Upper lobe of right lung (tissue), 1 donor: Measurements from ENCODE around the gene PALM2AKAP2. TPM values are rescaled to one million over a fixed set of nuclear protein-coding genes. Genes with fewer than 3 reads are reported as not detected.

Experiments
- ATAC-seq: fragments of 200-7000 bp; cut with Tn5 transposase; one replicate; pipeline ENCODE4 v1.9.1; 2020; ENCODE audit warnings: mild to moderate bottlenecking, moderate library complexity
- DNase-seq: peaks from one replicate; pipeline ENCODE4 v3.0.0-alpha.2; 2020
- H3K27ac ChIP-seq: fragments of 200-600 bp; one replicate; pipeline ENCODE4 v1.8.0; 2022
- H3K27me3 ChIP-seq: fragments of 200-600 bp; one replicate; pipeline ENCODE4 v1.8.0; 2022; ENCODE audit warnings: mild to moderate bottlenecking
- H3K36me3 ChIP-seq: fragments of 200-600 bp; one replicate; pipeline ENCODE4 v1.8.0; 2022
- H3K4me1 ChIP-seq: fragments of 200-600 bp; one replicate; pipeline ENCODE4 v1.8.0; 2022
- H3K4me3 ChIP-seq: fragments of 200-600 bp; one replicate; pipeline ENCODE4 v1.8.0; 2022; ENCODE audit warnings: mild to moderate bottlenecking
- H3K9me3 ChIP-seq: fragments of 200-600 bp; one replicate; pipeline ENCODE4 v1.8.0; 2022
- CTCF ChIP-seq: fragments of 200-600 bp; IDR thresholded peaks from one replicate; pipeline ENCODE4 v1.8.0; 2022; ENCODE audit warnings: antibody characterized with exemption
- intact Hi-C: fragments of 100-400 bp; cut with DNase I; formaldehyde crosslinking; loops from one replicate; pipeline ENCODE4 v1.11.0; 2022
- total RNA-seq: library from RNA; stranded (reverse); fragmentation: NEBNext Ultra II Directional; extraction: Animal tissue kit (Norgen Biotek cat#: 25700); gene quantifications from one replicate; pipeline ENCODE4 v1.2.1, GENCODE V29; 2021
- donor health status: DM: no; HTN: yes; CAD: no; lungs with severe emphysema.

Gene PALM2AKAP2
- total RNA-seq, 1 donor from 2014 or later, result 52.4 TPM

GRCh38 chr9:109781541-109782197 lies 1.7 kb downstream of the PALM2AKAP2 start:
- DNase-seq (no peak), ATAC-seq (peak; percentile 20)
- no peak for TF ChIP-seq CTCF
- peaks cover 4% of the 10 kb centered on the region for H3K27me3 ChIP-seq
- peak overlapping the region; percentile 59 for H3K4me3 ChIP-seq
- no peaks in the 10 kb centered on the region for H3K4me1 ChIP-seq
- intact Hi-C loops, result no loop called here
- no peaks in the 10 kb centered on the region for H3K36me3 ChIP-seq
- H3K9me3 ChIP-seq, result no peaks in the 10 kb centered on the region
- peak overlapping the region; percentile 24 for H3K27ac ChIP-seq

GRCh38 chr9:109787735-109788134 lies 7.7 kb downstream of the PALM2AKAP2 start:
- no peak for DNase-seq

GRCh38 chr9:109789556-109789955 lies 9.6 kb downstream of the PALM2AKAP2 start:
- no peak for ATAC-seq
- Histone ChIP-seq H3K4me3 (no peak overlapping the region), H3K27me3 (no peaks in the 10 kb centered on the region), H3K4me1 (peaks cover 10% of the 10 kb centered on the region), H3K9me3 (no peaks in the 10 kb centered on the region), H3K27ac (no peak overlapping the region), H3K36me3 (no peaks in the 10 kb centered on the region)
- DNase-seq, result no peak
- TF ChIP-seq CTCF, result no peak
- intact Hi-C loops, result no loop called here

More at GRCh38 chr9:109787735-109788134, 7.7 kb downstream of the PALM2AKAP2 start:
- intact Hi-C loops, result no loop called here
- no peaks in the 10 kb centered on the region for H3K9me3 ChIP-seq
- no peak overlapping the region for H3K4me3 ChIP-seq
- H3K27ac ChIP-seq, result no peak overlapping the region
- no peaks in the 10 kb centered on the region for H3K36me3 ChIP-seq
- no peaks in the 10 kb centered on the region for H3K4me1 ChIP-seq
- TF ChIP-seq CTCF, result no peak
- no peak for ATAC-seq
- H3K27me3 ChIP-seq, result no peaks in the 10 kb centered on the region

- Histone ChIP-seq H3K27ac (no peak overlapping the region), H3K4me1 (peaks cover 10% of the 10 kb centered on the region), H3K36me3 (no peaks in the 10 kb centered on the region), H3K27me3 (no peaks in the 10 kb centered on the region), H3K4me3 (no peak overlapping the region), H3K9me3 (no peaks in the 10 kb centered on the region)
- ATAC-seq, result no peak
- intact Hi-C loops, result no loop called here
- no peak for DNase-seq
- no peak for TF ChIP-seq CTCF
Measured at GRCh38 chr9:109789971-109790370, 10.0 kb downstream of the PALM2AKAP2 start.

GRCh38 chr9:109791003-109791677 lies 11.1 kb downstream of the PALM2AKAP2 start:
- Histone ChIP-seq H3K27me3 (no peaks in the 10 kb centered on the region), H3K4me3 (no peak overlapping the region), H3K4me1 (peaks cover 10% of the 10 kb centered on the region), H3K9me3 (no peaks in the 10 kb centered on the region), H3K27ac (no peak overlapping the region), H3K36me3 (no peaks in the 10 kb centered on the region)
- DNase-seq (no peak), ATAC-seq (no peak)
- intact Hi-C loops, result no loop called here
- no peak for TF ChIP-seq CTCF
